ENCODE measurements around the gene MATR3. TPM values are rescaled to one million over a fixed set of nuclear protein-coding genes. Genes with fewer than 3 reads are reported as not detected.

Gene MATR3
- total and polyA plus RNA-seq, 10 of the 15 experiments (the other 5 are each of a cell fraction or from before 2014, with no cell fraction given): 134 to 401 (median 221) TPM

GRCh38 chr5:139285651-139286392 is 7.7 kb upstream of the MATR3 start:
- Histone ChIP-seq H3K4me2 (ENCODE audit: control insufficient read depth, insufficient read depth) (no peak overlapping the region), H3K9me3 (replicated peaks; ENCODE audit: control insufficient read depth, insufficient read depth, low read length) (no peaks in the 10 kb centered on the region), H3K27ac (ENCODE audit: control insufficient read depth, insufficient read depth) (no peak overlapping the region), H3K9ac (ENCODE audit: control insufficient read depth, insufficient read depth, low read length) (no peak overlapping the region), H3K79me2 (ENCODE audit: control insufficient read depth, insufficient read depth, low read length) (peaks cover 11% of the 10 kb centered on the region), H3K4me3 (no peak overlapping the region), H3K27me3 (replicated peaks in 1 of 2; ENCODE audit: control insufficient read depth in 2 of 2, insufficient read depth in 2 of 2, low read length in 1 of 2) (no peaks in the 10 kb centered on the region), H2AFZ (ENCODE audit: control insufficient read depth, low read depth, low read length) (no peak overlapping the region), H3K36me3 (ENCODE audit: control insufficient read depth in 2 of 2, insufficient read depth in 2 of 2, low read length in 1 of 2) (peaks cover 10 to 26% of the 10 kb centered on the region in 2 experiments), H4K20me1 (ENCODE audit: control insufficient read depth, insufficient read depth) (no peaks in the 10 kb centered on the region), H3K4me1 (ENCODE audit: control insufficient read depth, insufficient read depth, low read length) (peaks cover 3% of the 10 kb centered on the region; the same call in 1 of the 2 replicates)
- WGBS (ENCODE audit: insufficient coverage, insufficient replicate concordance, low lambda C conversion rate, missing lambda C conversion rate): 37% methylated on average over 3 of the region's 3 CpGs
- no peak for DNase-seq (ENCODE audit: low read depth, low spot score)
- TF ChIP-seq BCL3 (IDR thresholded peaks at IDR 0.05; ENCODE audit: borderline replicate concordance, insufficient read depth, low read depth, low read length, poor library complexity, severe bottlenecking) (peak; percentile 6), USF2 (IDR thresholded peaks at IDR 0.05; ENCODE audit: borderline replicate concordance, low read depth, low read length) (no peak), TAF1 (IDR thresholded peaks at IDR 0.05; ENCODE audit: borderline replicate concordance, low read depth, low read length) (no peak), CBFB (IDR thresholded peaks at IDR 0.05; ENCODE audit: low read depth) (no peak), ASH2L (IDR thresholded peaks at IDR 0.05; ENCODE audit: borderline replicate concordance, low read depth) (no peak)
- ChIA-PET SMC1A (ENCODE audit: uncharacterized antibody, unreplicated experiment) (interaction anchor here (1.4 to 12.7 kb wide), 3 partner anchors 10 to 19 kb away, joined by 3 to 136 read pairs (median 7); no protein-coding TSS in a partner anchor), CTCF (interaction anchor here (0.8 to 1.7 kb wide), 3 partner anchors 10 to 14 kb away, joined by 3 to 5 read pairs (median 3); no protein-coding TSS in a partner anchor), RAD21 (ENCODE audit: unreplicated experiment) (no interaction called here), POLR2A (interaction anchor here (0.8 to 5.4 kb wide), 5 partner anchors 10 to 65 kb away, joined by 3 to 17 read pairs (median 6); no protein-coding TSS in a partner anchor)
- intact Hi-C loops (cut with micrococcal nuclease; ENCODE audit: unreplicated experiment) (no loop called here), in situ Hi-C loops (cut with MboI) (no loop called here)
- no peak for ATAC-seq
- BruUV-seq (replicated peaks): no TSS peak
- no peak for FAIRE-seq
